Esophagus muscularis mucosa (tissue), 4 donors: Measurements from ENCODE around the gene DUSP22. TPM values are rescaled to one million over a fixed set of nuclear protein-coding genes. Genes with fewer than 3 reads are reported as not detected.

Experiments used
- DNase-seq: peaks from one replicate; pipeline ENCODE4 v3.0.0-alpha.2; 2017; ENCODE audit errors: extremely low spot score
- H3K27ac ChIP-seq, 4 donors: fragments of 200-600 bp; sonication (generic); replicated peaks in 1 of 4; 1 replicate in 3 of 4; 2 replicates in 1 of 4; pipeline ENCODE4 v1.5.1; 2016 to 2019; ENCODE audit warnings: mild to moderate bottlenecking in 1 of 4
- H3K27me3 ChIP-seq, 4 donors: fragments of 200-600 bp; sonication (generic); one replicate each; pipeline versions ENCODE4 v1.5.1 to v1.6.0; 2016 to 2019
- H3K36me3 ChIP-seq, 4 donors: fragments of 200-600 bp; sonication (generic); one replicate each; pipeline ENCODE4 v1.5.1; 2016 to 2019
- H3K4me1 ChIP-seq, 4 donors: fragments of 200-600 bp; sonication (generic); one replicate each; pipeline ENCODE4 v1.5.1; 2016 to 2019
- H3K4me3 ChIP-seq, 4 donors: fragments of 200-600 bp; sonication (generic); 1 replicate in 2 of 4; 2 replicates in 2 of 4; pipeline ENCODE4 v1.5.1; 2016 to 2019; ENCODE audit warnings: mild to moderate bottlenecking in 4 of 4, moderate library complexity in 1 of 4
- H3K9me3 ChIP-seq, 4 donors: fragments of 200-600 bp; sonication (generic); 1 replicate in 3 of 4; 2 replicates in 1 of 4; pipeline ENCODE4 v1.5.1; 2016 to 2019
- EP300 ChIP-seq: sonication (generic); formaldehyde crosslinking; IDR thresholded peaks from one replicate; pipeline ENCODE4 v1.6.1; 2017; ENCODE audit warnings: antibody characterized with exemption
- POLR2A ChIP-seq: fragments of 450-650 bp; IDR thresholded peaks from one replicate; pipeline ENCODE4 v1.6.1; 2017; ENCODE audit warnings: antibody characterized with exemption, moderate library complexity, mild to moderate bottlenecking, low read depth
- POLR2AphosphoS5 ChIP-seq, 2 donors: sonication (generic); formaldehyde crosslinking; IDR thresholded peaks; one replicate each; pipeline ENCODE4 v1.6.1; 2017; ENCODE audit warnings: antibody characterized with exemption in 2 of 2
- WGBS: methylation state at CpG from one replicate; pipeline ENCODE4 v1.1.5; 2018; 5-methylcytosine and 5-hydroxymethylcytosine counted together
- intact Hi-C: fragments of 100-400 bp; cut with DNase I; formaldehyde crosslinking; loops from one replicate; pipeline ENCODE4 v1.15.1; 2023
- total RNA-seq, 4 donors: library from RNA; depleted of rRNA; stranded (reverse); fragments of >200 nt; gene quantifications; one replicate each; pipeline versions ENCODE4 v1.1.0 to v1.2.1, GENCODE V29; 2016
- TF ChIP-seq, protein P1 (sequence below), 3 experiments: fragments of 200-600 bp in 2 of 3; fragments of 450-650 bp in 1 of 3; sonication (generic) in 2 of 3; IDR thresholded peaks; one replicate each; pipeline ENCODE4 v1.5.1; 2017 to 2019; ENCODE audit warnings: antibody characterized with exemption in 3 of 3, mild to moderate bottlenecking in 2 of 3, moderate library complexity in 1 of 3

Gene DUSP22
- total RNA-seq, 4 donors from 2014 or later = 67.7 to 95.6 (median 73.7) TPM

DNA sequence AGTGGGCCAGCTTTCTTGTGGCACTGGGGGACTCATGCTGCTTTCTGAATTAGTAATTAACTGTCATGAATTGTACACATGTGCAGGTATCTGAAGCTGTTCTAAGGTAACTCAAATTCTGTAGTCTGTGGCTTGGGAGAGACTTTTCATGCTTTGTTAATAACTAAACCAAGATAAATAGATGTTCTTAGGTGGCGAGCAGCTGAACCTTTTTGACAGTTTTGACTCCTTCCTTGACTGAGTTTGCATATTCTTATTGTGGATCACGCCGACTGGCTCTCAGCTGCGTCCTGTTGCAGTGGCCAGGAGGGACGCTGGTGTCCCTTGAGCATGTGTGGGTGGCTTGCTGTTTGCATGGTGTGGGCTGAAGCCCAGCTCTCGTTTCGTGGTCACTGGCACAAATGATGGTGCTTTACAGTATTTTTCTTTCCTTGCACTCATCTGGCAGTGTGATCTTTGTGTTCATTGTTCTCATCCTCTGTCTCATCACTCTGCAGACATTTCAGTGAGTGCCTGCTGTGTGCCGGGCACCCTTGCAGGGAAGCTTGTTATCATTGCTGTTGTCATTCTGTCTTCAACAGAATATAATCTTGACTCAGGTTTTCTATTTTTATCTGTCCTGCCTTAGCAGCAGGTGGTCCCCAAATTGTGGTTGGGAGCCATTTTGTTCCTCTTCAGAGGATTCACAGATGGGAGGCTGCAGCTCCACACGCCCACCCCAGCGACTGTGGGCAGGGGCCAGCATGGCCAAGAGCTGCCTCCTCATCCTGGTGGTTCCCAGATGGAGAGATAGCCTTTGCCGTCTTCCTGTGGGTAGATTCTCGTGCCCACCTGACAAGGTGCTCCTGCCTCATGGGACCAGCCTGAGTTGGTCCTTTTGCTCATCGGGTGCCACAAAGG lies 39.6 kb downstream of the DUSP22 start:
- no peaks in the 10 kb centered on the region for H3K9me3 ChIP-seq
- no peak overlapping the region for H3K27ac ChIP-seq
- TF ChIP-seq POLR2AphosphoS5 (IDR thresholded peaks at IDR 0.05) = no peak
- no peak for TF ChIP-seq EP300
- TF ChIP-seq, protein P1, sequence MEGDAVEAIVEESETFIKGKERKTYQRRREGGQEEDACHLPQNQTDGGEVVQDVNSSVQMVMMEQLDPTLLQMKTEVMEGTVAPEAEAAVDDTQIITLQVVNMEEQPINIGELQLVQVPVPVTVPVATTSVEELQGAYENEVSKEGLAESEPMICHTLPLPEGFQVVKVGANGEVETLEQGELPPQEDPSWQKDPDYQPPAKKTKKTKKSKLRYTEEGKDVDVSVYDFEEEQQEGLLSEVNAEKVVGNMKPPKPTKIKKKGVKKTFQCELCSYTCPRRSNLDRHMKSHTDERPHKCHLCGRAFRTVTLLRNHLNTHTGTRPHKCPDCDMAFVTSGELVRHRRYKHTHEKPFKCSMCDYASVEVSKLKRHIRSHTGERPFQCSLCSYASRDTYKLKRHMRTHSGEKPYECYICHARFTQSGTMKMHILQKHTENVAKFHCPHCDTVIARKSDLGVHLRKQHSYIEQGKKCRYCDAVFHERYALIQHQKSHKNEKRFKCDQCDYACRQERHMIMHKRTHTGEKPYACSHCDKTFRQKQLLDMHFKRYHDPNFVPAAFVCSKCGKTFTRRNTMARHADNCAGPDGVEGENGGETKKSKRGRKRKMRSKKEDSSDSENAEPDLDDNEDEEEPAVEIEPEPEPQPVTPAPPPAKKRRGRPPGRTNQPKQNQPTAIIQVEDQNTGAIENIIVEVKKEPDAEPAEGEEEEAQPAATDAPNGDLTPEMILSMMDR (IDR thresholded peaks at IDR 0.05) = no peak
- no peak for TF ChIP-seq POLR2A
- H3K27me3 ChIP-seq = peaks cover 0 to 8% (median 0%) of the 10 kb centered on the region in 4 donors
- peaks cover 17 to 23% (median 21%) of the 10 kb centered on the region in 4 donors for H3K4me1 ChIP-seq
- H3K4me3 ChIP-seq = no peak overlapping the region
- no peak for DNase-seq
- intact Hi-C loops = no loop called here
- WGBS = 78% methylated on average over 13 of the region's 13 CpGs
- no peaks in the 10 kb centered on the region for H3K36me3 ChIP-seq

DNA sequence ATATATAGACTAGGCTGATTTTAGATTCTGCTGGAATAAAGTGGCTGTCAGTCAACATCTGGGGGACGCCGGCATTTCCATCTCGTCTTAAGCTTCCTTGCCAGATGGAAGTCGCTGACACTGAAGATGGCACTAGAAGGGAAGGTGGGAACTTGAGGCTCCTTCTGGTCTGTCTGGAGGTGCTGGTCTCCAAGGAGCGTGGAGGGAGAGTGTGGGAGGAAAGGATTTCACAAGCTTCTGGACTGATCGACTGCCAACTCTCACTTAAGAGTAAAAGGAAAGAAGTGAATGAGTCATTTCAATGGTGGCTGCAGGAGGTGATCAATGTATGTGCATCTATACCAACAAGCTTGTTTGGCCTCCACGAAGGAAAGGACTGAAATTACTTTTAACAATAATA lies 40.4 kb downstream of the DUSP22 start:
- no peak overlapping the region for H3K27ac ChIP-seq
- H3K4me1 ChIP-seq = peaks cover 9 to 23% (median 13%) of the 10 kb centered on the region in 4 donors
- intact Hi-C loops = no loop called here
- no peak for DNase-seq
- TF ChIP-seq, protein P1 (IDR thresholded peaks at IDR 0.05) = no peak
- TF ChIP-seq EP300 (no peak), POLR2AphosphoS5 (IDR thresholded peaks at IDR 0.05) (no peak), POLR2A (no peak)
- peaks cover 0 to 3% (median 0%) of the 10 kb centered on the region in 4 donors for H3K27me3 ChIP-seq
- H3K4me3 ChIP-seq = no peak overlapping the region
- no peaks in the 10 kb centered on the region for H3K36me3 ChIP-seq
- 76% methylated on average over 7 of the region's 7 CpGs for WGBS
- no peaks in the 10 kb centered on the region for H3K9me3 ChIP-seq

DNA sequence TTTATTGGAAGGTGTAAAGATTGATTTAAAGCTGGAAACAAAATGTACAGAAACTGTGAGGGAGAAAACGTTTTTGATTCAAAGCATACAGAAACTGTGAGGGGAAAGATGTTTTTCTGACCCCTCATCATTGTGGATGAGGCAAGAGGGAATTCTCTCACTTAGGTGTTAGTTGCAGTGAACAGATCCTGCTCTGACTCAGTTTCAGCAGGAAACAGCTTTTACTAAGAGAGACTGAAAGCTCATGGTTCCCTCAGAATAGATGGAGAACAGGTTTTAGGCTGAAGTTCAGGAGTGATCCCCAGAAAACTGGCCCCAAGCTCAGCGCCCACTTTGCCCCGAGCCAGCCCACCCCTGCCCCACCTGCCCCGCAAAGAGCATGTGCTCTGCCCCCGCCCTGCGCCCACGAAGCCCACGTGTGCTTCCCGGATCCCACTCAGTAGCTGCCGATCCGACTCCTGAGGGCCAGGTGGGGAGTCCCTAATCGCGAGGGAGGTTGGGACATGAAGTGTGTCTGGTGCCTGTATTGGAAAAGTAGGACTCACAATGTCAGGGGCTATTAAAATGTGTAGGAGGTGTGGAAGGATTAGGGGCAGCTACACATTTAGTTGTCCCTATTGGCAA lies 41.2 kb downstream of the DUSP22 start:
- Histone ChIP-seq H3K9me3 (no peaks in the 10 kb centered on the region), H3K4me3 (no peak overlapping the region), H3K27ac (no peak overlapping the region), H3K27me3 (peaks cover 0 to 3% (median 0%) of the 10 kb centered on the region in 4 donors), H3K36me3 (no peaks in the 10 kb centered on the region), H3K4me1 (peaks cover 3 to 24% (median 5%) of the 10 kb centered on the region in 4 donors)
- DNase-seq = no peak
- 85% methylated on average over 13 of the region's 13 CpGs for WGBS
- no peak for TF ChIP-seq EP300
- no peak for TF ChIP-seq POLR2AphosphoS5 (IDR thresholded peaks at IDR 0.05)
- TF ChIP-seq, protein P1 (IDR thresholded peaks at IDR 0.05) = no peak
- no peak for TF ChIP-seq POLR2A
- intact Hi-C loops = no loop called here

DNA sequence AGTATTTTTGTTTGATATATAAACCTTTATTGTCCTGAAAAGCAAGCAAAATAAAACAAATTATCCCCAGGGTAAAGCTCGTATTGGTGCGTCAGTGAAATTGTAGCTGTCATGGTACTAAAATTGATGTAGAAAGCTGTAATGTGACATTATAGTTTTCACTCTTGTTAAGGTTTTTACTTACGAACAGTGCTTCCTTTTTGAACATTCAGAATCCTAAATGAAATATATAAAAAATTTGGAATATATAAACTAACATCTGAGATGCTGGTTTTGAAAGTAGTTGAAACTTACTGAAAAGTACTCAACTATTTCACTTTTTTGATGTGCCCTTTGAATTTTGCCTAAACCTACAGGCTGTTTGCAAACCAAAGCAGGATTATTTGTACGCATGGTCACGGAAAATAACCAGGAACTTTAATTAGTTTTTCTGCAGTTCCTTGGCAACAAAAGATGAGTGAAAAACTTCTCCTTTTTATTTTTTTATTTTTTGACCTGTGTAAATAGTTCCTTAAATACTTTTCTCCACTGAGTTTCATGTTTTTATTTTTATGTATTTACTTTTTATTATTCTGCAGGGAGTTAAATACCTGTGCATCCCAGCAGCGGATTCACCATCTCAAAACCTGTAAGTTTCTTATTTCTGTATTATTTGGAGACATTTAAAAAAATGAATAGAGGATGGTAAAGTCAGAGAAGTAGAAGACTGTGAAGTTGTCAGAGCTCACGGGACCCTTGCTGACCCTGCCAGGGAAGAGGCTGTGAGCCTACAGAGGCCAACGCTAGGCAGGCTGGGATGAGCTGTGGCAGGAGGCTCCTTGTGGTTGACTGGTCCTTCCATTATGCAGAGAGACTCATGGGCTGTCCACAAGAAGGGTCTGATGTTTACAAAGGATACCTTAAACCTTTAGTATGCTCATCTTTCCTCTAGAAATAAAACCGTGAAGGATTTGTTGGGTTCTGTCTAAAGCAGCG lies 42.5 kb downstream of the DUSP22 start:
- intact Hi-C loops = no loop called here
- Histone ChIP-seq H3K36me3 (no peaks in the 10 kb centered on the region), H3K9me3 (no peaks in the 10 kb centered on the region), H3K27me3 (peaks cover 0 to 3% (median 0%) of the 10 kb centered on the region in 4 donors), H3K27ac (no peak overlapping the region), H3K4me3 (no peak overlapping the region), H3K4me1 (peaks cover 0 to 33% (median 7%) of the 10 kb centered on the region in 4 donors)
- no peak for DNase-seq
- 86% methylated on average over 10 of the region's 10 CpGs for WGBS
- TF ChIP-seq, protein P1 (IDR thresholded peaks at IDR 0.05) = no peak
- TF ChIP-seq EP300 (no peak), POLR2AphosphoS5 (IDR thresholded peaks at IDR 0.05) (no peak), POLR2A (no peak)
